K562 (cell line): ENCODE data around the gene ERGIC1. TPM values are rescaled to one million over a fixed set of nuclear protein-coding genes. Genes with fewer than 3 reads are reported as not detected.

ENCODE experiments used
- ARID4B ChIP-seq: sonication (generic); formaldehyde crosslinking; IDR thresholded peaks from 2 replicates; pipeline ENCODE4 v1.8.0; 2022; ENCODE audit warnings: mild to moderate bottlenecking, missing genetic modification reagents
- CREB3L1 ChIP-seq: fragments of 450-650 bp; IDR thresholded peaks from 2 replicates; pipeline ENCODE4 v1.6.1; 2014; ENCODE audit warnings: low read depth, mild to moderate bottlenecking, moderate library complexity, borderline replicate concordance
- DACH1 ChIP-seq: fragments of 450-650 bp; IDR thresholded peaks from 2 replicates; pipeline ENCODE4 v1.6.1; 2018; ENCODE audit not compliant: partially characterized antibody
- ESRRA ChIP-seq: fragments of 450-650 bp; IDR thresholded peaks from 2 replicates; pipeline ENCODE4 v1.6.1; 2014; ENCODE audit warnings: low read depth, mild to moderate bottlenecking, moderate library complexity, borderline replicate concordance
- HDGF ChIP-seq: fragments of 450-650 bp; IDR thresholded peaks from 2 replicates; pipeline ENCODE4 v1.6.1; 2016
- MAZ ChIP-seq, 2 experiments: fragments of 450-650 bp in 1 of 2; sonication (generic) in 1 of 2; formaldehyde crosslinking; IDR thresholded peaks in 1 of 2; conservative IDR thresholded peaks in 1 of 2; 2 replicates each; pipeline versions ENCODE4 v1.4.0 to v1.5.0; 2020; ENCODE audit warnings: mild to moderate bottlenecking in 1 of 2, missing genetic modification reagents in 1 of 2
- RFX1 ChIP-seq: fragments of 450-650 bp; IDR thresholded peaks from 2 replicates; pipeline ENCODE4 v1.6.1; 2016; ENCODE audit warnings: mild to moderate bottlenecking, moderate library complexity
- TAF9B ChIP-seq: fragments of 450-650 bp; IDR thresholded peaks from 2 replicates; pipeline ENCODE4 v1.6.1; 2018; ENCODE audit warnings: mild to moderate bottlenecking; ENCODE audit not compliant: partially characterized antibody
- TFAM ChIP-seq: fragments of 250-450 bp; sonication (Bioruptor Pico); conservative IDR thresholded peaks from 2 replicates; pipeline ENCODE4 v1.5.0; 2021; ENCODE audit warnings: mild to moderate bottlenecking, moderate library complexity
- XRCC4 ChIP-seq: IDR thresholded peaks from one replicate; pipeline ENCODE4 v1.6.1; 2011; ENCODE audit not compliant: insufficient read depth, insufficient read length; ENCODE audit errors: extremely low read depth
- YY1 ChIP-seq, 3 experiments: IDR thresholded peaks; 2 replicates each; pipeline ENCODE4 v1.6.1; 2011; ENCODE audit warnings: low read length in 2 of 3, mild to moderate bottlenecking in 2 of 3, moderate library complexity in 2 of 3, borderline replicate concordance in 1 of 3, control low read depth in 1 of 3, low read depth in 1 of 3; ENCODE audit not compliant: insufficient read depth in 3 of 3, insufficient replicate concordance in 2 of 3, control insufficient read depth in 1 of 3, insufficient read length in 1 of 3; ENCODE audit errors: extremely low read depth in 1 of 3
- ZNF12 ChIP-seq: sonication (generic); formaldehyde crosslinking; IDR thresholded peaks from 2 replicates; pipeline ENCODE4 v1.4.0; 2020; ENCODE audit warnings: mild to moderate bottlenecking, missing genetic modification reagents
- ZNF224 ChIP-seq: sonication (generic); formaldehyde crosslinking; IDR thresholded peaks from 2 replicates; pipeline ENCODE4 v1.8.0; 2022; ENCODE audit warnings: mild to moderate bottlenecking, missing genetic modification reagents
- ZNF24 ChIP-seq: fragments of 450-650 bp; IDR thresholded peaks from 2 replicates; pipeline ENCODE4 v1.6.1; 2016
- ZNF561 ChIP-seq: fragments of 450-650 bp; formaldehyde crosslinking; conservative IDR thresholded peaks from 2 replicates; pipeline ENCODE4 v1.4.0; 2020; ENCODE audit warnings: mild to moderate bottlenecking, moderate library complexity
- ZNF764 ChIP-seq: fragments of 250-450 bp; sonication (Bioruptor Pico); IDR thresholded peaks from 2 replicates; pipeline ENCODE4 v1.4.0; 2020; ENCODE audit warnings: low read depth, mild to moderate bottlenecking, moderate library complexity
- polyA plus RNA-seq, 8 experiments: library from polyadenylated mRNA; depleted of rRNA in 4 of 8; stranded (reverse) in 5 of 8; unstranded in 3 of 8; fragments of >200 nt; fragmentation: Nextera tagmentation in 2 of 8; fragmentation: Illumina TruSeq in 1 of 8; extraction: Ambion mirVana in 2 of 8; extraction: Trizol in 1 of 8; gene quantifications; 2 replicates each; pipeline versions ENCODE4 v1.2.1 to v1.2.3, GENCODE V29; 2011 to 2014; ENCODE audit warnings: inconsistent platforms in 1 of 8, missing spikeins in 1 of 8
- total RNA-seq, 7 experiments: library from RNA; depleted of rRNA in 6 of 7; stranded (reverse); fragments of >200 nt in 6 of 7; fragmentation: Illumina TruSeq in 2 of 7; extraction: Trizol in 2 of 7; gene quantifications; 2 replicates each; pipeline versions ENCODE4 v1.2.1 to v1.2.3, GENCODE V29; 2011 to 2021; ENCODE audit warnings: low replicate concordance in 1 of 7
- TF ChIP-seq, protein P1 (sequence below): sonication (generic); formaldehyde crosslinking; IDR thresholded peaks from 2 replicates; pipeline ENCODE4 v1.8.0; 2022; ENCODE audit warnings: missing genetic modification reagents, mild to moderate bottlenecking, borderline replicate concordance
- TF ChIP-seq, protein P2 (sequence below): fragments of 450-650 bp; formaldehyde crosslinking; IDR thresholded peaks from 2 replicates; pipeline ENCODE4 v1.4.0; 2020; ENCODE audit warnings: mild to moderate bottlenecking, moderate library complexity

Gene ERGIC1
- total and polyA plus RNA-seq, 9 of the 15 experiments (the other 6 are each of a cell fraction or from before 2014, with no cell fraction given) = 5.5 to 68.4 (median 36.4) TPM

DNA sequence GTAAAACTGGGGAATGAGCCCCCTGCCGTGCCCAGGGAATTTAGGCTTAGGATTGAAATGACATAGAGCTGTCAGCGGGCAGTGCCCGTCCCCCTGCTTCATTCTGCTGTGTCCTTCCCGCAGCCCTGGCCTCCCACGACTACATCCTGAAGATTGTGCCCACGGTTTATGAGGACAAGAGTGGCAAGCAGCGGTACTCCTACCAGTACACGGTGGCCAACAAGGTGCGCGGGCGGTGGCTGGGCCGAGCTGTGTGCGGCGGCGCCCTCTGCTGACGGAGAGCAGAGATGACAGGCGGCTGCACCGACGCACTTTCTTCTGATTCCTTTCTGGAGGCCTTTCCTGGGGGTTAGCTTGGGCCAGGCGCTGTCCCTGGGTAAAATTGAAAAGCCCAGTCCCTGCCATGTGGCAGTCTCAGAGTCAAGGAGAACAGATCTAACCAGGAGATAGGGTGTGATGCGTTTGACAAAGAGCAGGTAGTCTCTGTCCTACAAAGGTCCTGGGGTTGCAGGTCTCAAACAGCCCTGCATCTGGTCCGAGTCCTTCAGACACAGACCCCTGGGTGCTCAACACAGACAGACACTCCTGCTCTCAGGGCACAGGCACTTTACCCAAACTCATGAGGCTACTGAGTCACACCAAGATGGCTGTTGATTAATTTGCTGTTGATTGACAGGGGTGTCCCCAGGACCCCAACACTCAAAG, 98.4 kb downstream of the ERGIC1 start (continued):
- TF ChIP-seq ARID4B (CRISPR knock-in tag) (0 out of 2 replicates have a peak, but pooled peaks have one; percentile 11), ESRRA (no peak), RFX1 (no peak), ZNF764 (CRISPR knock-in tag) (no peak), HDGF (no peak), YY1 (IDR thresholded peaks at IDR 0.05; ENCODE audit: borderline replicate concordance in 1 of 3, control insufficient read depth in 1 of 3, extremely low read depth in 1 of 3, insufficient read depth in 3 of 3, insufficient read length in 1 of 3, insufficient replicate concordance in 2 of 3, low read depth in 1 of 3, low read length in 2 of 3) (peak in 1 of 3 experiments; percentile 35), DACH1 (no peak), MAZ (CRISPR knock-in tag; conservative IDR thresholded peaks at IDR 0.05 in 1 of 2, IDR thresholded peaks at IDR 0.05 in 1 of 2) (peak in 1 of 2 experiments; percentile 46; a peak in 1 of 4 replicates), TFAM (CRISPR knock-in tag) (no peak), XRCC4 (no peak), ZNF561 (no peak), ZNF12 (CRISPR knock-in tag) (no peak), ZNF224 (CRISPR knock-in tag) (no peak), CREB3L1 (no peak), TAF9B (no peak), ZNF24 (no peak)
- TF ChIP-seq, protein P1, sequence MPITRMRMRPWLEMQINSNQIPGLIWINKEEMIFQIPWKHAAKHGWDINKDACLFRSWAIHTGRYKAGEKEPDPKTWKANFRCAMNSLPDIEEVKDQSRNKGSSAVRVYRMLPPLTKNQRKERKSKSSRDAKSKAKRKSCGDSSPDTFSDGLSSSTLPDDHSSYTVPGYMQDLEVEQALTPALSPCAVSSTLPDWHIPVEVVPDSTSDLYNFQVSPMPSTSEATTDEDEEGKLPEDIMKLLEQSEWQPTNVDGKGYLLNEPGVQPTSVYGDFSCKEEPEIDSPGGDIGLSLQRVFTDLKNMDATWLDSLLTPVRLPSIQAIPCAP (CRISPR knock-in tag) = no peak
- TF ChIP-seq, protein P2, sequence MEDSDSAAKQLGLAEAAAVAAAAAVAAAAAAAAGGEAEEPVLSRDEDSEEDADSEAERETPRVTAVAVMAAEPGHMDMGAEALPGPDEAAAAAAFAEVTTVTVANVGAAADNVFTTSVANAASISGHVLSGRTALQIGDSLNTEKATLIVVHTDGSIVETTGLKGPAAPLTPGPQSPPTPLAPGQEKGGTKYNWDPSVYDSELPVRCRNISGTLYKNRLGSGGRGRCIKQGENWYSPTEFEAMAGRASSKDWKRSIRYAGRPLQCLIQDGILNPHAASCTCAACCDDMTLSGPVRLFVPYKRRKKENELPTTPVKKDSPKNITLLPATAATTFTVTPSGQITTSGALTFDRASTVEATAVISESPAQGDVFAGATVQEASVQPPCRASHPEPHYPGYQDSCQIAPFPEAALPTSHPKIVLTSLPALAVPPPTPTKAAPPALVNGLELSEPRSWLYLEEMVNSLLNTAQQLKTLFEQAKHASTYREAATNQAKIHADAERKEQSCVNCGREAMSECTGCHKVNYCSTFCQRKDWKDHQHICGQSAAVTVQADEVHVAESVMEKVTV (CRISPR knock-in tag) = peak; percentile 67; the same call in 1 of the 2 replicates
